ENCODE data around the gene FBXO15. TPM values are rescaled to one million over a fixed set of nuclear protein-coding genes. Genes with fewer than 3 reads are reported as not detected.

FBXO15 gene
- total RNA-seq, 4 donors from 2014 or later, result not detected

DNA sequence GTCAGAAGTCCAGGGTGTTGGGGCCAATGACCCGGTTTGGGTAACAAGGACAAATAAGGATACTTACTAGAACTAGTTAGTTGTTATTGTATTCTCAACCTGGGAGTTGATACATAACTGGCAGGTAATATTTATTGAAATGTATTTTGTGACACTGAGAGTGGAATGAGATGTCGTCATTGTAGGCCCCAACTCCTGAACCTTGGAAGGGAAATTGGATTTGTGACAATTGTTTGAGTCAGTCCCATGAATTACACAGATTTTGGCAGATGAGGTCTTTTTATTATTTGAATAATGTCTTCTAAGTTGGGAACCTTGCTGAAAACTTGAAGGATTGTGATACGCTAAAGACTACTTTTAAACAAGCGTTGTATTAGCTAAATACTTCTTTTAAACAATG, 5.7 kb upstream of the FBXO15 start:
- DNase-seq, result no peak
- TF ChIP-seq CTCF (IDR thresholded peaks at IDR 0.05), result no peak
- TF ChIP-seq POLR2A (IDR thresholded peaks at IDR 0.05), result no peak
- Histone ChIP-seq H3K4me3 (no peak overlapping the region), H3K27me3 (no peaks in the 10 kb centered on the region), H3K4me1 (peaks cover 0 to 22% (median 2%) of the 10 kb centered on the region in 4 donors), H3K9me3 (no peaks in the 10 kb centered on the region), H3K36me3 (peaks cover 0 to 44% (median 0%) of the 10 kb centered on the region in 3 donors), H3K27ac (no peak overlapping the region)

GRCh38 chr18:74152857-74153256, 5.2 kb upstream of the FBXO15 start:
- peaks cover 0 to 39% (median 0%) of the 10 kb centered on the region in 3 donors for H3K36me3 ChIP-seq
- DNase-seq, result no peak
- H3K27ac ChIP-seq, result no peak overlapping the region
- no peak overlapping the region for H3K4me3 ChIP-seq
- no peak for TF ChIP-seq POLR2A (IDR thresholded peaks at IDR 0.05)
- TF ChIP-seq CTCF (IDR thresholded peaks at IDR 0.05), result no peak
- peaks cover 0 to 22% (median 2%) of the 10 kb centered on the region in 4 donors for H3K4me1 ChIP-seq
- no peaks in the 10 kb centered on the region for H3K27me3 ChIP-seq
- no peaks in the 10 kb centered on the region for H3K9me3 ChIP-seq

DNA sequence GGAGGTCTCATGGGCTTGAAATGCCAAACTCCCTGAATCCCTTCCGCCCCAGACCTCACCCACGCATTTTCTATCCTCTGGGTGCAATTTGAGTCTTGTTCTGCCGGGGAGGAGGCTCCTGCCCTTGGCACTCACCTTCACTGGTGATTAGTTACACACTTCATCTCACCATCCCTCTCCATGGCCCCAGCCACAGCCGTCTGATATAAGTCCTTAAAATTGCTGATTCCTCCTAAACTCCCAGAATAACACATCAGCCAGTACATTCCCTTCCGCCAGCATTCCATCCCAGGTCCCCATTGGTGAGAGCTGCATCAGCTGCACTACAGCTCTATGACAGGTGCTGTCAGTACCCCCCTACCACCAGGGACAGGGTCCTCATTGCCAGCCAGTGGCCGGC, 4.6 kb upstream of the FBXO15 start:
- DNase-seq, result no peak
- Histone ChIP-seq H3K9me3 (no peaks in the 10 kb centered on the region), H3K4me1 (peaks cover 0 to 23% (median 2%) of the 10 kb centered on the region in 4 donors), H3K27me3 (no peaks in the 10 kb centered on the region), H3K36me3 (peaks cover 0 to 33% (median 0%) of the 10 kb centered on the region in 3 donors), H3K4me3 (no peak overlapping the region), H3K27ac (no peak overlapping the region)
- TF ChIP-seq CTCF (IDR thresholded peaks at IDR 0.05) (no peak), POLR2A (IDR thresholded peaks at IDR 0.05) (no peak)

DNA sequence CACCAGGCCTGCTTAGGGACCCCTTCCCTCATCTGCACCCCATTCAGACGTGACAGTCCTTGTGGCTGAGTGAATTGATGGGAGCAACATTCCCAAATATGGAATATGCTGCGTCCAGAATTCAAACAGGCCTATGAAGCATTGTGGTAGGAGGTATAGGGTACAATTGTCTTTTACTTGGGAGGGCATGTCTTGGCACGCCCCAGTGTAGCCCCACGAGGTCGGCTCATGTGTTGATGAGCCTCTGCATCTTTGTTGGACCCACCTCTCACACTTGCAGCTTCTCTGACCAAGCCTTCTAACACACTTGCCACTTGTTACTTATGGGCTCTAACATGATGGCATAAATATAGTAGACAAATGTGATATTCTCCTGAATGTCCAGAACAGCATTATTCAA, 2.2 kb upstream of the FBXO15 start:
- no peak for DNase-seq
- Histone ChIP-seq H3K4me3 (peak overlapping the region in 1 of 4 donors; percentile 6), H3K27me3 (no peaks in the 10 kb centered on the region), H3K36me3 (peaks cover 0 to 12% (median 0%) of the 10 kb centered on the region in 3 donors), H3K27ac (no peak overlapping the region), H3K4me1 (peaks cover 0 to 28% (median 4%) of the 10 kb centered on the region in 4 donors), H3K9me3 (no peaks in the 10 kb centered on the region)
- TF ChIP-seq CTCF (IDR thresholded peaks at IDR 0.05) (no peak), POLR2A (IDR thresholded peaks at IDR 0.05) (no peak)

GRCh38 chr18:74148543-74149070, 973 bp upstream of the FBXO15 start:
- Histone ChIP-seq H3K4me1 (peaks cover 0 to 28% (median 4%) of the 10 kb centered on the region in 4 donors), H3K36me3 (no peaks in the 10 kb centered on the region), H3K9me3 (no peaks in the 10 kb centered on the region), H3K4me3 (peak overlapping the region; percentile 64 to 79 (median 69)), H3K27me3 (no peaks in the 10 kb centered on the region), H3K27ac (peak overlapping the region; percentile 62 to 96 (median 90))
- no peak for TF ChIP-seq CTCF (IDR thresholded peaks at IDR 0.05)
- no peak for DNase-seq

DNA sequence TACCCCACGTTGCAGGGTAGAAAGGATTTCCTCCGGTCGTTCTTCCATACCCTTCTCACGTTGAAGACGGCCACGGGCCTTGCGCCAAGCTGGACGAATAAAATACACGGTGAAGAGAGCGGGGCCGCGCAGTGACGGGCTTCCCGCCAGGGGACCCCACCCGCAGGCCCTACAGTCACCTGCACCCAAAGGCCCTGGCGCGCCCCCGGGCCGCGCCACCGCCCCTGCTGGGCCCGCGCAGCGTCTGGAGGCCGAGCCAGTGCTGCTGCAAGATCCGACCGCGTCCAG, 199 bp downstream of the FBXO15 start:
- H3K36me3 ChIP-seq, result no peaks in the 10 kb centered on the region
- no peaks in the 10 kb centered on the region for H3K9me3 ChIP-seq
- no peaks in the 10 kb centered on the region for H3K27me3 ChIP-seq
- peaks cover 0 to 28% (median 4%) of the 10 kb centered on the region in 4 donors for H3K4me1 ChIP-seq
- TF ChIP-seq POLR2A (IDR thresholded peaks at IDR 0.05), result no peak
- peak in 2 of 6 experiments; percentile 1 to 11 for TF ChIP-seq CTCF (IDR thresholded peaks at IDR 0.05)
- DNase-seq, result no peak
- peak overlapping the region; percentile 64 to 79 (median 69) for H3K4me3 ChIP-seq
- peak overlapping the region; percentile 86 to 96 (median 92) for H3K27ac ChIP-seq
